SU-DHL-6 (cell line): ENCODE measurements around the gene DGKH.

Source experiments
- H2AFZ ChIP-seq: fragments of 200-600 bp; sonication (generic); 2 replicates; pipeline ENCODE4 v1.6.1; 2014; ENCODE audit warnings: low read depth, mild to moderate bottlenecking, moderate library complexity, mixed read lengths, antibody characterized with exemption, low read length; ENCODE audit not compliant: severe bottlenecking
- H3F3A ChIP-seq: fragments of 200-600 bp; shearing (Covaris generic); 2 replicates; pipeline ENCODE4 v1.6.0; 2016; ENCODE audit warnings: antibody characterized with exemption, mild to moderate bottlenecking; ENCODE audit not compliant: insufficient read depth
- H3K27ac ChIP-seq: fragments of 200-600 bp; sonication (generic); 2 replicates; pipeline ENCODE4 v1.5.1; 2016; ENCODE audit warnings: low read depth, mild to moderate bottlenecking, low read length, moderate library complexity, mixed read lengths
- H3K27me3 ChIP-seq: fragments of 200-600 bp; sonication (generic), shearing (Covaris generic); 2 replicates; pipeline ENCODE4 v1.6.0; 2014; ENCODE audit warnings: mild to moderate bottlenecking, low read length
- H3K36me3 ChIP-seq: fragments of 200-600 bp; sonication (generic); 2 replicates; pipeline ENCODE4 v1.6.1; 2014; ENCODE audit warnings: mild to moderate bottlenecking, low read length, mixed read lengths
- H3K4me2 ChIP-seq: fragments of 300-600, 200-600 bp; shearing (Covaris generic), sonication (generic); 2 replicates; pipeline ENCODE4 v1.6.0; 2014; ENCODE audit warnings: low read length, low read depth, mild to moderate bottlenecking; ENCODE audit not compliant: poor library complexity, severe bottlenecking
- H3K4me3 ChIP-seq: fragments of 200-600 bp; sonication (generic); 2 replicates; pipeline ENCODE4 v1.5.1; 2014; ENCODE audit warnings: antibody characterized with exemption, low read length, mild to moderate bottlenecking, mixed read lengths; ENCODE audit not compliant: insufficient read depth, poor library complexity, severe bottlenecking
- H3K79me2 ChIP-seq: fragments of 200-600 bp; sonication (generic); 2 replicates; pipeline ENCODE4 v1.6.1; 2014; ENCODE audit warnings: mild to moderate bottlenecking, low read length, moderate library complexity; ENCODE audit not compliant: insufficient read depth
- H3K9ac ChIP-seq: fragments of 200-600 bp; sonication (generic); 2 replicates; pipeline ENCODE4 v1.7.0; 2014; ENCODE audit warnings: mild to moderate bottlenecking, low read length
- H3K9me2 ChIP-seq: fragments of 200-600 bp; sonication (generic); replicated peaks from 2 replicates; pipeline ENCODE4 v1.6.1; 2014; ENCODE audit warnings: low read length; ENCODE audit not compliant: insufficient read depth
- H3K9me3 ChIP-seq: fragments of 200-600 bp; sonication (generic); 2 replicates; pipeline ENCODE4 v1.6.1; 2014; ENCODE audit warnings: low read length, mixed read lengths; ENCODE audit not compliant: insufficient read depth
- H4K20me1 ChIP-seq: fragments of 200-600 bp; sonication (generic); 2 replicates; pipeline ENCODE4 v1.6.1; 2014; ENCODE audit warnings: low read depth, mild to moderate bottlenecking, antibody characterized with exemption, low read length, moderate library complexity, mixed read lengths
- EZH2phosphoT487 ChIP-seq: fragments of 200-600 bp; sonication (generic), shearing (Covaris generic); conservative IDR thresholded peaks from 2 replicates; pipeline ENCODE4 v1.6.1; 2018; ENCODE audit warnings: mild to moderate bottlenecking, antibody characterized with exemption, low read length, moderate library complexity, mixed read lengths
- TF ChIP-seq, protein P1 (sequence below): fragments of 200-600 bp; sonication (generic); IDR thresholded peaks from one replicate; pipeline ENCODE4 v1.5.1; 2017; ENCODE audit warnings: antibody characterized with exemption, mild to moderate bottlenecking, low read length, moderate library complexity; ENCODE audit not compliant: insufficient read depth, poor library complexity, severe bottlenecking

Gene DGKH

DNA sequence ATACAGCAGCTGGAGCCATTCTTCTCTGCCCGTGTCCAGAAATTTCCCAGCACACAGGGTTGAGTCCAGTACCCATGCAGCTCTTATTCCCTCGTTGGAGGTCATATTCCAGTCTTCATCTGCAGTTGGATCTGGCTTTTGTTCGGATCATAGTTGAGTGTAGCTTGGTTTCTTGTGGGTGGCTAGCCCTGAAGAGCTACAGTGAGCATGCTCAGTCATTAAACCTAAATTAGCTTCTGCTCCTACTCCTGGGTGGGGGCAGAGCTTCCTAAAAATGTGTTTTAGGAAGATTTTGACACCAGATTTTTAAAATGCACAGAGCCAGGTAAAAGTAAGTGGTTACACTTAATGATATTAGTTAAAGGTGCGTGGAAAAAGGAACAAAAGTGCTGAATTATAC lies 64.4 kb downstream of the DGKH start:
- TF ChIP-seq, protein P1, sequence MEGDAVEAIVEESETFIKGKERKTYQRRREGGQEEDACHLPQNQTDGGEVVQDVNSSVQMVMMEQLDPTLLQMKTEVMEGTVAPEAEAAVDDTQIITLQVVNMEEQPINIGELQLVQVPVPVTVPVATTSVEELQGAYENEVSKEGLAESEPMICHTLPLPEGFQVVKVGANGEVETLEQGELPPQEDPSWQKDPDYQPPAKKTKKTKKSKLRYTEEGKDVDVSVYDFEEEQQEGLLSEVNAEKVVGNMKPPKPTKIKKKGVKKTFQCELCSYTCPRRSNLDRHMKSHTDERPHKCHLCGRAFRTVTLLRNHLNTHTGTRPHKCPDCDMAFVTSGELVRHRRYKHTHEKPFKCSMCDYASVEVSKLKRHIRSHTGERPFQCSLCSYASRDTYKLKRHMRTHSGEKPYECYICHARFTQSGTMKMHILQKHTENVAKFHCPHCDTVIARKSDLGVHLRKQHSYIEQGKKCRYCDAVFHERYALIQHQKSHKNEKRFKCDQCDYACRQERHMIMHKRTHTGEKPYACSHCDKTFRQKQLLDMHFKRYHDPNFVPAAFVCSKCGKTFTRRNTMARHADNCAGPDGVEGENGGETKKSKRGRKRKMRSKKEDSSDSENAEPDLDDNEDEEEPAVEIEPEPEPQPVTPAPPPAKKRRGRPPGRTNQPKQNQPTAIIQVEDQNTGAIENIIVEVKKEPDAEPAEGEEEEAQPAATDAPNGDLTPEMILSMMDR = no peak
- no peak for TF ChIP-seq EZH2phosphoT487
- no peak overlapping the region for H2AFZ ChIP-seq
- H3K79me2 ChIP-seq = no peaks in the 10 kb centered on the region
- H3K36me3 ChIP-seq = no peaks in the 10 kb centered on the region
- no peaks in the 10 kb centered on the region for H3K9me3 ChIP-seq
- H3K4me2 ChIP-seq = no peak overlapping the region
- no peaks in the 10 kb centered on the region for H3K27me3 ChIP-seq
- no peaks in the 10 kb centered on the region for H3F3A ChIP-seq
- no peaks in the 10 kb centered on the region for H4K20me1 ChIP-seq
- no peaks in the 10 kb centered on the region for H3K9me2 ChIP-seq
- H3K9ac ChIP-seq = no peak overlapping the region
- no peak overlapping the region for H3K27ac ChIP-seq
- H3K4me3 ChIP-seq = no peak overlapping the region

DNA sequence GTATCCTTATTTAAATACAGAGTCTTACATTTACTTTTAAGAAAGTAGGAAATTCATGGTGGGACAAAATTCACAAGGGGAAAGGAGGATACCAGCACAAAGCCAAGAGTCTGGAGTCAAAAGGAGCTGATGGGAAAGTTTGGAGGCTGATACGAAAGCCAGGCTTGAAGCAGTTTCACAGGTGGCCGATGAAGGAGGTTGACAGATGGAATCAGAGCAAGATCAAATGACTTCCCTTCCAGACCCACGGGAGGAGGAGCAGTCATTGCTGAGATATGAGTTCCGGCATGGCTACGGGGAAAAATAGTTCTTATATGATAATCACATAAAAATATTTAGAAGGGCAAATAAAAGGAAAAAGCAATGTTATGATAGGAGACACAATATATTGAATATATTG lies 65.0 kb downstream of the DGKH start:
- TF ChIP-seq, protein P1 = no peak
- TF ChIP-seq EZH2phosphoT487 = no peak
- H3K4me3 ChIP-seq = no peak overlapping the region
- H3K9me2 ChIP-seq = no peaks in the 10 kb centered on the region
- H3F3A ChIP-seq = no peaks in the 10 kb centered on the region
- no peaks in the 10 kb centered on the region for H3K36me3 ChIP-seq
- H2AFZ ChIP-seq = no peak overlapping the region
- H3K27me3 ChIP-seq = no peaks in the 10 kb centered on the region
- no peak overlapping the region for H3K4me2 ChIP-seq
- H3K79me2 ChIP-seq = no peaks in the 10 kb centered on the region
- no peaks in the 10 kb centered on the region for H3K9me3 ChIP-seq
- H3K9ac ChIP-seq = no peak overlapping the region
- no peak overlapping the region for H3K27ac ChIP-seq
- H4K20me1 ChIP-seq = no peaks in the 10 kb centered on the region

DNA sequence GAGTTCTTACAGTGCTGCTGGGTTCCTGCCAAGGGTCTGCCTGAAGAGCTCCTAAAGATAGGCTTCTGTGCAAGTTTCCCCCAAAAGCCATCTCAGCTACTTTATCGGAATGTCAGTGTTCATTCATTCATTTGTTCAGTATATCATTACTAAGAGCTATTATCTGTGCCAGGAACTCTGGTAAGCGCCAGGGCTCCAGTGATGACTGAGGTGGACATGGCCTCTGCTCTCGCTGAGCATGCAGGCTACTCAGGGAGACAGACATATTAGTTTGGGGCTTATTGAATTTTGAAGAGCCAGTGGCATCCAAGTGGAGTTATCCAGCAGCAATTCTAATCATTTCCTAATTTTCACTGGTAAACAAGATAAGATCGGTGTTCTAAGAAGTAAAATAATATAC lies 65.8 kb downstream of the DGKH start:
- Histone ChIP-seq H3K4me3 (no peak overlapping the region), H3K27ac (no peak overlapping the region), H3K9me2 (no peaks in the 10 kb centered on the region), H3K27me3 (no peaks in the 10 kb centered on the region), H3K79me2 (no peaks in the 10 kb centered on the region), H3K4me2 (no peak overlapping the region), H2AFZ (no peak overlapping the region), H3K36me3 (no peaks in the 10 kb centered on the region), H3K9me3 (no peaks in the 10 kb centered on the region), H3K9ac (no peak overlapping the region), H3F3A (no peaks in the 10 kb centered on the region), H4K20me1 (no peaks in the 10 kb centered on the region)
- TF ChIP-seq, protein P1 = no peak
- no peak for TF ChIP-seq EZH2phosphoT487
